Tibial artery (tissue), 4 donors: ENCODE results near the gene DOCK1.

ENCODE experiments used
- DNase-seq, 2 donors: peaks; one replicate each; pipeline ENCODE4 v3.0.0-alpha.2; 2019
- H3K27ac ChIP-seq, 2 donors: fragments of 200-600 bp; sonication (generic) in 1 of 2; 1 replicate in 1 of 2; 2 replicates in 1 of 2; pipeline ENCODE4 v1.5.1; 2018 to 2019; ENCODE audit warnings: mild to moderate bottlenecking in 1 of 2
- H3K27me3 ChIP-seq, 2 donors: fragments of 200-600 bp; sonication (generic) in 1 of 2; one replicate each; pipeline versions ENCODE4 v1.5.1 to v1.6.0; 2016 to 2019
- H3K36me3 ChIP-seq, 3 donors: fragments of 200-600 bp; sonication (generic) in 2 of 3; one replicate each; pipeline ENCODE4 v1.5.1; 2016 to 2019; ENCODE audit warnings: mild to moderate bottlenecking in 2 of 3
- H3K4me1 ChIP-seq, 4 donors: fragments of 200-600 bp; sonication (generic) in 2 of 4; 1 replicate in 3 of 4; 2 replicates in 1 of 4; pipeline ENCODE4 v1.5.1; 2016 to 2019
- H3K4me3 ChIP-seq, 2 donors: fragments of 200-600 bp; sonication (generic) in 1 of 2; 1 replicate in 1 of 2; 2 replicates in 1 of 2; pipeline ENCODE4 v1.5.1; 2018 to 2019; ENCODE audit warnings: mild to moderate bottlenecking in 2 of 2
- H3K9me3 ChIP-seq, 3 donors: fragments of 200-600 bp; sonication (generic) in 1 of 3; one replicate each; pipeline ENCODE4 v1.5.1; 2016 to 2019
- intact Hi-C: fragments of 100-400 bp; cut with DNase I; formaldehyde crosslinking; loops from one replicate; pipeline ENCODE4 v1.15.0; 2023; ENCODE audit warnings: low total_unique reads
- TF ChIP-seq, protein P1 (sequence below), 2 experiments: fragments of 200-600 bp in 1 of 2; fragments of 450-650 bp in 1 of 2; IDR thresholded peaks; one replicate each; pipeline ENCODE4 v1.5.1; 2017 to 2019; ENCODE audit warnings: antibody characterized with exemption in 2 of 2, mild to moderate bottlenecking in 1 of 2, moderate library complexity in 1 of 2

Gene DOCK1

DNA sequence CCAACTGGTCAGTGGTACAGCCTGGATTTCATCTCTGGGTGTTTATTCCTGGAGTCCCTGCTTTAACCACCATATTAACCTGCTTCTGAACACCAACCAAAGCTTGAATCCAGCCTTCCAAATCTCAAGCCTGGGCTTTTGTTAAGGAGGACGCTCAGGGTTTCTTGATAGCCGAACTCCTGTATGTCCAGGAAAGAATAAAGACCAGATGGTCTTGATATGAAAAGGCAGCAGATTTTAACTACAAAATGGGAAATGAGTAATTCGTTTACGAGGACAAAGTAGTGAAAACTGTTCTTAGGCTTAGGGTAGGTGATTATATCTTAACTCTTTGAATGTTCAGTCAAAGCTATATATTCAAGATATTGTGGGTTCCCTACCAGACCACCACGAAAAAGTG is 420.3 kb downstream of the DOCK1 start:
- H3K27ac ChIP-seq = no peak overlapping the region
- no peaks in the 10 kb centered on the region for H3K36me3 ChIP-seq
- no peaks in the 10 kb centered on the region for H3K27me3 ChIP-seq
- intact Hi-C loops = no loop called here
- H3K9me3 ChIP-seq = no peaks in the 10 kb centered on the region
- DNase-seq = no peak
- TF ChIP-seq, protein P1, sequence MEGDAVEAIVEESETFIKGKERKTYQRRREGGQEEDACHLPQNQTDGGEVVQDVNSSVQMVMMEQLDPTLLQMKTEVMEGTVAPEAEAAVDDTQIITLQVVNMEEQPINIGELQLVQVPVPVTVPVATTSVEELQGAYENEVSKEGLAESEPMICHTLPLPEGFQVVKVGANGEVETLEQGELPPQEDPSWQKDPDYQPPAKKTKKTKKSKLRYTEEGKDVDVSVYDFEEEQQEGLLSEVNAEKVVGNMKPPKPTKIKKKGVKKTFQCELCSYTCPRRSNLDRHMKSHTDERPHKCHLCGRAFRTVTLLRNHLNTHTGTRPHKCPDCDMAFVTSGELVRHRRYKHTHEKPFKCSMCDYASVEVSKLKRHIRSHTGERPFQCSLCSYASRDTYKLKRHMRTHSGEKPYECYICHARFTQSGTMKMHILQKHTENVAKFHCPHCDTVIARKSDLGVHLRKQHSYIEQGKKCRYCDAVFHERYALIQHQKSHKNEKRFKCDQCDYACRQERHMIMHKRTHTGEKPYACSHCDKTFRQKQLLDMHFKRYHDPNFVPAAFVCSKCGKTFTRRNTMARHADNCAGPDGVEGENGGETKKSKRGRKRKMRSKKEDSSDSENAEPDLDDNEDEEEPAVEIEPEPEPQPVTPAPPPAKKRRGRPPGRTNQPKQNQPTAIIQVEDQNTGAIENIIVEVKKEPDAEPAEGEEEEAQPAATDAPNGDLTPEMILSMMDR (IDR thresholded peaks at IDR 0.05) = no peak
- H3K4me1 ChIP-seq = no peaks in the 10 kb centered on the region
- H3K4me3 ChIP-seq = no peak overlapping the region

GRCh38 chr10:127326883-127327282 is 421.7 kb downstream of the DOCK1 start:
- Histone ChIP-seq H3K4me3 (no peak overlapping the region), H3K4me1 (no peaks in the 10 kb centered on the region), H3K9me3 (no peaks in the 10 kb centered on the region), H3K27ac (no peak overlapping the region), H3K36me3 (peaks cover 0 to 5% (median 0%) of the 10 kb centered on the region in 3 donors), H3K27me3 (no peaks in the 10 kb centered on the region)
- intact Hi-C loops = no loop called here
- TF ChIP-seq, protein P1 (IDR thresholded peaks at IDR 0.05) = no peak
- no peak for DNase-seq

DNA sequence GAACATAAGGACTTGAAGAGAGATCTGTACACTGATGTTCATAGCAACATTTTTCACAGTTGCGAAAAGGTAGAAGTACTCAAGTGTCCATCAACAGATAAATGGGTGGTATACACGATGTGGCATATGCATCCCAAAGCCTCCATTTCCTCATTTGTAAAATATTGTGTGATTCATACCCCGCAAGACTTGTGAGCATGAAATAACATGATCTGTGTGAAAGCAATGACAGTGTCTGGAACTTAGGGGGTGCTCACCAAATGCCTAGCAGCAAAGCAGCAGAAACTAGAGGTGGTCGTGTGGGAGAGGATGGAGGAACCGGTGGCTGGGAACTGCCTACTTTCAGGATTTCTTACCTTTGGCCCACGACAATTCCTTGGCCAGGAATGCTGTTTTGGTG is 426.5 kb downstream of the DOCK1 start:
- intact Hi-C loops = no loop called here
- Histone ChIP-seq H3K27ac (no peak overlapping the region), H3K27me3 (no peaks in the 10 kb centered on the region), H3K4me1 (no peaks in the 10 kb centered on the region), H3K9me3 (no peaks in the 10 kb centered on the region), H3K4me3 (no peak overlapping the region), H3K36me3 (peaks cover 0 to 5% (median 0%) of the 10 kb centered on the region in 3 donors)
- TF ChIP-seq, protein P1 (IDR thresholded peaks at IDR 0.05) = no peak
- DNase-seq = no peak

- Histone ChIP-seq H3K4me3 (no peak overlapping the region), H3K9me3 (no peaks in the 10 kb centered on the region), H3K27ac (no peak overlapping the region), H3K36me3 (peaks cover 0 to 5% (median 0%) of the 10 kb centered on the region in 3 donors), H3K4me1 (no peaks in the 10 kb centered on the region), H3K27me3 (no peaks in the 10 kb centered on the region)
- intact Hi-C loops = no loop called here
- TF ChIP-seq, protein P1 (IDR thresholded peaks at IDR 0.05) = no peak
- DNase-seq = no peak
Measured at GRCh38 chr10:127332631-127333030, 427.4 kb downstream of the DOCK1 start.

- H3K4me3 ChIP-seq = no peak overlapping the region
- TF ChIP-seq, protein P1 (IDR thresholded peaks at IDR 0.05) = no peak
- no peaks in the 10 kb centered on the region for H3K9me3 ChIP-seq
- H3K27ac ChIP-seq = no peak overlapping the region
- H3K36me3 ChIP-seq = peaks cover 0 to 5% (median under 1%) of the 10 kb centered on the region in 3 donors
- DNase-seq = no peak
- H3K4me1 ChIP-seq = no peaks in the 10 kb centered on the region
- H3K27me3 ChIP-seq = no peaks in the 10 kb centered on the region
- intact Hi-C loops = no loop called here
Measured at GRCh38 chr10:127337801-127338200, 432.6 kb downstream of the DOCK1 start.
